ENCODE measurements around the gene MAML3.
A peak's percentile ranks its signal among the peaks of the same experiment; 100 is the strongest.

The MAML3 gene

DNA sequence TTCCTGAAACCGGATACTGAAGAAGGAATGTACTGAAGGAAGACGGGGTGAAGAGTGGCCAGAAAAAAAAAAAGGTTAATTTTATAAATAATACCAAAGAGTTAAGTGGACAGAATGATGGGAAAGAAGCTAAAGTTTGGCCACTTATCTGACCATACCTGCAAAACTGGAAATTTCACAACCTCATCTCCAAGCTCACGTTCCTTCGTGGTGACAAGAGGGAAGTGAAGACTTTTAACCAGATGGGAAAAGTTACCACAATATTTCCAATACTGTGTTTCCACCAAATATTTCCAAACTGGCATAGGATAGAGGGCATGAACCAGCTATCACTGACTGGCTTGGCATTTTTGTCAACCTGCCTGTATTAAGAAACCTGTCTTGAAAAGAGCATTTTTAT lies 56.4 kb downstream of the MAML3 start:
- no peak for DNase-seq

DNA sequence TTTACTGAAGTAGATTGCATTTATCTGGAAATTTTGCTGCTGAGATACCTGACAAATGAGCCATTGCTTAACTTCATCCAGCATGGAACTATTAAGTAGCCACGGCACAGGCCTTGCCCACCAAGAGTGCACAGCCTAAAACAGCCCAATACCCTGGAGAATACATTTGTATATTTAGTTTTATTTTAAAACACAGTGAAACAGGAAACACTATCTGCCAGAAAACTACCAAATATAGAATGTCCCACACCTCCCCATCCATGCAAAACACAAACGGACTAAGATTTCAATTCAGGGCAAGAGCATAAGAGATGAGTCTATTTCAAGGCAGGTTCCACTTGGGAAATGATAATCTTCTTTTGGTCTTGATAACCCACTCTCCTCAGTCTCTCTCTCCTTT lies 57.1 kb downstream of the MAML3 start:
- no peak for DNase-seq

DNA sequence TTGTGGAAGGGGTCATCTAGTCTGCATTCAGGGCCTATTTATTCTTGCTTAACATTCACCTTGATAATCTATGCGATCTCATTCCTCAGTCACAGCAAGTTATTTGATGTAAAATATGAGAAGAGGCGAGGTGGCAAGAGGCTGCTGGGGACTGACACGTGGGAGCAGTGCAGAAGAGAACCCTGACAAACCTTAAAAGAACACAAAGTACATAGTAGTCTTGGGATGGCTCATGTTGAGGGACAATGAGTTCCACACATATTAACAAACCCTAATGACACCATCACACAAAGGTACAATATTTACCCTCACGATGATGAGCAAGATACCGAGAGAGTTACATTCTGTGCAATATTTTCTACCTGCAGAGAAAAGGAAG lies 57.5 kb downstream of the MAML3 start:
- DNase-seq, result no peak

DNA sequence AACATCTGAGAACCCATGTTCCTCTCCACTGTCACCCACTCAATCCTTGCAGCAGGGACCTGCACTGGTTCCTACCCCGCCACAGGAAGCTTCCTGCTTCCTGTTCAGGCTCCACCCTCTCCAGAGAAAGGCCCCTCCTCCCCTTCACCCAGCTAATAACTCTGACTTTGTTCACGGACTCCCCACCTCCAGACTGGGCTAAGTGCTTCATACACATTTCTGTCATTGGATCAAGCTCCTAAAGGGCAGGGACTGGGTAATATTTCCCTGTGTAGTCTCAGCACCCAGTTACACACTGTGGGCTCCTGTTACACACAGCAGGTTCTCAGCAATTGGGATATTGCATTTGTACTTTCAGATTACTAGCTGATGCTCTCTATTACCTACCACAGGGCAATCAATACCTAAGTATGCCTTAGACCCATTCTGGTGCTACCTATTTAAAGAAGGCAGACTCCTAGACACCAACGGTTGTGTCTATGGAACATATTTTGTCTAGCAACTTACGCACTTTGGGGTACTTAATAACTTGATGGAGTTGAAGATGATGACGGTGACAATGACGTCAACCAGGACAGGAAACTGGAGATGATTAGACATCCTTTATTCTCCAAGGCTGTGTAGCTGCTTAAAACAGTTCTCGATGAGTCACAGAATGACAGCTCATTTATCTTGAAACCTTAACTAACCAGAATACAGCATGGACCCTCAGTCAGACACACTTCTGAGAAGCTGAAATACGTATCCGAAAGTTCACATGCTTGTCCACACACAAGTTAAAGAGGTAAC lies 58.1 kb downstream of the MAML3 start:
- DNase-seq, result peak; percentile 32

DNA sequence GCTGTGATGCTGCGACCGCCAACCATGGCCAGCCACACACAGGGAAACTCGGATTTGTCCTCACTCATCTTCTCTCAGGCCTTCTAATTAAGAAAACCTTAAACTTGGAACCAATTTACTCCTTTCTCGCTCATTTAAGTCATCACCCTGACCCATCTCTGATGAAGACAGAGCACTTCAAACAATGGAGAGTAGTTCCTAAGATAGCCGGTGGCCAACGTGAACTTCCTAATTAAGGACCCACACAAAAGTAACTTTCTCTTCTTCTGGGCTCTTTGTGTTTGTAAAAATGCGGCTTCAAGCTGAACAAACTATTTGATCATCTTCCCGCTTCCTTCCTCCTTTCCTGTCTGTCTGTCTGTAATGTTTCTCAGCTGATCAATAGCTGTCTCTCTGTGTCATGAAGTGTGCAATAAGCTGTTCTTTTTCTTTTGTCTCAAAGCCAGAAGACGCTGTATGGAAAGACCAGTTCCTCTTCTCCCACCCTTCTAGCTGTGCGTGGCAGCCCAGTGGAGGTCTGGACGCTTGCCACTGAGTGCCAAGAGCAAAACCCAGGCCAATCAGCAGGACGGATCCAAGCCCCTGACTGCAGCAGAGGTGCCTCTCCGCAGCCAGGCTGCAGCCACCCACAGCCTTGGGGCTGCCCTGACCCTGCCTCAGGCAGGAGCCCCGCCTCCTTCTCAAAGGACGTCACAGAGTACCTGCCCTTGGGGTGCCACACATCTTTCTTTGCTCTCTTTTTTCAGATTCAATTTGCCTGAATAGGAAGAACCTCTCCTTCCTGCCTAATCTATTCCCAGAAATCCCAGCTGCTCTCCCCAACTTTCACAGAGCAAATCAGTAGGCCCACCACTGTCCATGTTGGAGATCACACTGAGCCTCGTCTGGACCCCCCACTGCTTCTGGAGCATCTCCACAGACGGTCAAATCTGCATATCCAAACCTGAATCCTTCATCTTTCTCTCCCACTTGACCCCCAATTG lies 59.3 kb downstream of the MAML3 start:
- DNase-seq, result no peak

DNA sequence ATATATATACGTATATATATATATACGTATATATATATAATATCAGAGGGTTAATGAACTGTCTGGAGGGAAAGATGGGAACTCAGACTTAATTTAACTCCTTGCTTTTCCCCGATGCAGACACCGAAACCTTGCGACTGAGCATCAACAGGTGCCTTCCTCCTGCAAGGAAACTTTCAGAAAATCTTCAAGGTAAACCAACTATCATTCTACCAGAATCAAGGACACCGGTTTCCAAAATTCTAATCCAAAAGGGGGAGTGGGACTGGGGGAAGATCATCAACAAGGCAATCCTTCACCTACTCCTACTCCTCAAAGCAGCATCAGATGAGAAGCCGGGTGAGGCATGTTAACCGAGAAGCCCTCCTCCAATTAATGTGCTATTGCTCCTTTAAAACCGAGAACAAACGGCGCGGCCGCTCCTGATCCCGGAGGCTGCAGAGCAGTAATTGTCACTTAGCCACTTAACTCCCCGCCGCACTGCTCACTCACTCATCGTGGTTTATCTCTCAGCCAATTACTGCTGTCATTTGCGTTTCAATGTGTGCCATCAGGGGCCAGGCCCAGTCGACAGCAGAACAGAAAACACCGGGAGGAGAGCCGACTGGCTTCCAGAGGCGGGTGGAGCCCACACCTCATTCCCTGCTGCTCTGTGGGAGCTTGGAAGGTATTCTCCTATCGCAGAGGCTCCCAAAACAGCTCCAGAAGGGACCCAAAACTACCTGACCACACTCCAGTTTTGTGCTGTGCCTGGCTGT lies 61.7 kb downstream of the MAML3 start:
- DNase-seq, result no peak

DNA sequence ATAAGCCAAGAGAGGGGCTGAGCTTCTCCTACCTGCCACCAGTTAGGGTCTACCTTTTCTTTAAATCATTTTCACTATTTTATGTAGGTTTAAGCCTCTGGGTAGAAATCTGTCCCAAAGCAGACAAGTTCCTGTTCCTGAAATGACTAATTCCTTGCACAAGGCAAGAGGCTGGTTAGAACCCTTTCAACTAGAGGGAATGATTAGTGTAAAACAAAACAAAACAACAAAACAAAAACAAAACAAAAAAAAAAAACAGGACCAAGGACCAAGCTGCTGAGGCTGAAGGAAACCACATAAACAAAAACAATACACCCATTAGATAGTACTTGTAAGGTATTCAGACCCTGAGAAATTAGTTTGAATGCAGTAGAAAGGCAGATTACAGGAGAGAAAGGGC lies 62.7 kb downstream of the MAML3 start:
- no peak for DNase-seq

DNA sequence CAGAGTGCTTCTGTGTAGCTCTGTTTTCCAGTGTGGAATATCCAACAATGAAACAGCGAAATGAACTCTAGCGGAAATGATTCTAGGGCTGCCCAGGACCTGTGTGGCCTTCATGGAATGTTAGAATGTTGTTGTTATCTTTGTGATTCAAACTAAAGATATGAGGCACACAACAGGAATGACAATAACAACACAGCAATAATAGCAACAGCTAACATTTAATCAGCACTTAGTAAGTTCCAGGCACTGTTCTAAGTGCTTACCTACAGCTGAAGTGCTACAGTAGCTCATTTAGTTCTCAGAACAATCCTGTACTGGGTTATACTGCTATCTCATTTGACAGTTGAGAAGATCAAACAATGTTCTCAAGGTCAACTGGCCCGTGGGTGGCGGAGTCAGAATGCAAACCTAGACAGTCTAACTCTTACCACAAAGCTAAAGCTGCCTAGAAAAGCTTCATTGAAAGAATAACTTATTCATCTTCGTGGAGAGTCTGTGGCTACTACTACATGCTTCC lies 63.7 kb downstream of the MAML3 start:
- no peak for DNase-seq

DNA sequence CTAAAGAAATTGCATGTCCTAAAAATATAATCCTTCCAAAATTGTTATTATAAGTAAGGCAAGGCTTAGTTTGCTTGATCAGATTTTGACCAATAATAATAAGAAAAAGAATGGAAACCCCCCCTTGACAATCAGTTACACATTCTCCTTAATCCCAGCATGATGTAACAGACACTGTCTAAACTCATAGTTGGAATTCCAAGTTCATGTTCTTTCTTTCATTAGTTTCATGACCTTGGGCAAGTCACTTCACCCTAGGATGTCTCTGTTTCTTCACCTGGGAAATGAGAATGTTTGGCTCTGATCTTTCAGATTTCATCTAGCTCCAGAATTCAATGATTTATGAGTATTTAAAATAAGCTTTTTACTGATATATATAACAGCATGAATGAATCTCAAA lies 64.8 kb downstream of the MAML3 start:
- no peak for DNase-seq

DNA sequence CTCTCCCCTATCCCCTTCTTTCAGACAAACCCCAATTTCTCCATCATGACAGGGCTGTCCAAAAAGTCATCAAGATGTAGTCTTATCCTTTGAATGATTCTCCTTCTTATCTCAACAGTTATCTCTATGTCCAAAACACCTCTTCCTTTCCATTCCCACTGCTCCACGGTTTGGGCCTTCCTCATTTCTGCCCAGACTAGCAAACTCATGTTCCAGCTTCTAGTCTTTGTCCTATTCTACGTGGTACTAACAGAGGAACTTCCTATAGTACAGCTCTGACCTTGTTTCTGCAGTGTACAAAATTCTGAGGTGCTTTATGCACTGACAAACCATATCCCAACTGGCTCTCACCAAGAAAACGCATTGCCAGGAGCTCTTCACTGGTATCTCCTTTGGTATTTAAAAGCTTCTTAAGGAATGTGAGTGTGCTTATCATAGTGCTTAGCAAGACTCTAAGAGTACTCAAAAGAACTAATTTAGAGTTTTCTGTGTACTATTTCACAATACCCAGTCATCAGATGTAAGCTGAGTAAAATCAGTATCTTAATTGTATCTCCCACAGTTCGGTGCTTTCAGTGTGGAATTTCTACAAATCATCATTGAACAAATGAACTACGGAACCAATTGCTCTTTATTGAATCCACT lies 65.5 kb downstream of the MAML3 start:
- no peak for DNase-seq

DNA sequence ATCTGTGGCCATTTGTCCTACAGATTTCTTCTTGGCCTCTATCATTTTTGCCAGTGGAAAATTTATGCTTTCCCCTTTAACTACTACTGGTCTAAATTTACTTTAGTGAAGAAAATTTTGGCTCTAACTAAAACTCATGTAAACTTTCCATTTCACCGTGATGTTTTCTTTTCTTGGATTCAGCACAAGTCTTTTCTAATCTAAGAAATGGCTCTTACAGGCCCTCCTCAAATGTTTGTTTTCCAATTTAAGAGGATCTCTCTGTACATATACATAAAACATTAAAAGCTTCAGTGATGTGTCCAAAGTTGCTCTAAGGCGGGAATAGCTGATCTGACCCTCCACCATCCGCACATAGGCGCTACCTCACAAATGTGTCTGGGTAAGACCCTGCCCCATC lies 68.1 kb downstream of the MAML3 start:
- DNase-seq, result no peak

DNA sequence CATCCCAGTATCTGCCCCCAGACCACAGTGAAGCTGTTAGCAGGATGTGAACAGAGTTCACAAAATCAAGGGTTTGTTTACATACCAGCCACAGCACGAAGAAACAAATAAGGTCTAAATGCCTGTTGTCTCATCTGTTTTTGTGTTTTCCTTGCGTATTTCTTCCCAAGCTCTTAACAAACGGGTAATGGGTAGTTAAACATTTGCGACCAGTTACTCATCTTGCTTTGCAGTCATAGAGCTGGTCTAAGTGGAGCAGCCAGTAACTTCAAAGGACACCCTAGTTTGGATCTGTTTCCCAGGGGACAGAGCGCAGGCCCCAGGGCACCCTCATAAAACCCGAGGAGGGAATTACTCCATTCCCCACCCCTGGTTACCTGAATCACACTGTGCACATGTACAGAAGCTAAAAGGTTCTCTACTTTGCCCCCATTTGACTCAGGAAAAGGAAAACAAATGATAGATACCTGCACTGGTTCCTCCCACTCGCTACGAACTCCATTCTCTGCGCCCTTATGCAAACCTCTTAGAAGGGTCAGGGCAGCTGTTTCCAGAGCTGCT lies 68.8 kb downstream of the MAML3 start:
- DNase-seq, result no peak

DNA sequence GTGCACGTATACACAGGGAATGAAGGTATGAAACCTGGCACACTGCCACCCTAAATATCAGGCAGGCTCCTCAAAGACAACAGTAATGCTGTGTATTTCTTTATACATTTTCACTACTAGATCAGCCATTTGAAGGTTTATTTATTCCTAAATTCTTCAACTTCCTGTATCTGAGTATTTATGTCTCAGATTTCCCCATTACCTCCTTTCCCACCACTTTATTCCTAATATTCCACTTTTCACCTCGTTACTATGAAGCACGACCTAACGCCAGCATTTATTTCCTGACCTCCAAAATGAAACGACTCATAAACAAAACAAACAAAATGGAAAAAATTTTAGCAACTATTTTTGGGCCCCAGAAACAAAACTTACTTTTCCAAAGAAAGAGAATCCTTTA lies 69.6 kb downstream of the MAML3 start:
- no peak for DNase-seq

DNA sequence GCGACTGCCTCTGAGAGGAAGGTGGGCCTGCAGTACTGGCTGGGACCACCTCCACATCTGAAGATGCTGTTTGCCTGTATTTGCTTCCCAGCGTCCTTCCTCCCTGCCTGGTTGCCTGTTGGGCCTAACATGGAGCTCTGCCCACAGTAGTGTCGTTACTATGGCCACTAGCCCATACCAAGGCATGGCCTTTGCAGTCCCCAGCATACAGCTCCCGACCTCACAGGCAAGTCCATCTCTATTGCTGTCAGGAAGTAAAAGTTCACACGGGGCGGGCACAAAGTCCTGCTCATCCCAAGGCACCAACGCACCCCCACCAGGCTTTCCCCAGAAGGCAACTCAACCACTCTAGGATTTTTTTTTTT lies 71.6 kb downstream of the MAML3 start:
- no peak for DNase-seq

DNA sequence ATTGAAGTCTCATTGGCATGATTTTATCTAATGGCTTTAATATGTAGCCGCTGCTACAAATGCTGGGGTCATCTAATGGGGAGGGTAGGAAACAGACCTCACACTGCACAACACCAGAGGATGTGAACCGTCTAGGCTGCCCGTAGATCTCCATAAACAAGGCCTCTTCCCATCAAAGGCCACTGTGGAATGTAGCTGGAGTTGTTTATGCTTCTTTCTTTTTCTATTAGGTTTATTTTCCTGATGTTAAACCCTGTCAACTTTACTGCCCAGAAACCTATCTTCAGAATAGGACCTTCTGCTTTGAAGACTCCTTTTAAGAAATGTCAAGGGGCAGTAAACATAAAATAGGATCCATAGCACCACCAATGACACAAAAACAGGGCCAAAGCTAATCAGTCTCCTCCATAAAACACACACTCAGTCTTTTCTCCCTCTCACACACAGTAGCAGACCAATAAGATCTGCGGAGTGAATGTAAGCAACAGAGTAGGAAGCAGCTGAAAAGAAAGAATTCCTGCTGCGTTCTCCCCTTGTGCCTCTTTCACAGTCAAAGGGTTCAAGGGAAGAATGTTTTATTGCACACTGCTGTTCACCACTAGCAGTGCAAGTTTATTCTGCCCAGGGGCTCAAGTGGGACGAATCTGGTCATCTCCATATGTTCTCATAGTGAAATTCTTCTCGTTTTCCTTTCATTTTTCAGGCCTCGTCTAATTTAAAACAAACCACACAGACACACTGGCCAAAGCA lies 72.2 kb downstream of the MAML3 start:
- no peak for DNase-seq

DNA sequence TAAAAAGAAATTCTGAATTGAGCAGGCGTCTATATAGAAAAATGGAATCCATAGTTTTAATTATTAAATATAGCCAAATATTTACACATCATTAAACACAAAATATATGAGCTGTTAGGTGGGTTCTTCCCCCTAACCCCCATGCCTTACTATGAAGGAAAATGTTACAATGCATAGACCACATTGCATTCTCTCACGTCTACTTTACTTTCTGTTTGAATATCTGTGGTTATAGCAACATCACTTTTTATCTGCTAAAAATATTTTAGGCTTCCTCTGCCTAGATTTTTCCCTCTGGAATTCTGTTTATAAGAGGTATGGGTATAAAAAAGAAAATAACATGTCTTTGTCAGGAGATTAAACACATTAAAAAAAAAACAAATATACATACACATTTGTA lies 73.1 kb downstream of the MAML3 start:
- DNase-seq, result no peak

DNA sequence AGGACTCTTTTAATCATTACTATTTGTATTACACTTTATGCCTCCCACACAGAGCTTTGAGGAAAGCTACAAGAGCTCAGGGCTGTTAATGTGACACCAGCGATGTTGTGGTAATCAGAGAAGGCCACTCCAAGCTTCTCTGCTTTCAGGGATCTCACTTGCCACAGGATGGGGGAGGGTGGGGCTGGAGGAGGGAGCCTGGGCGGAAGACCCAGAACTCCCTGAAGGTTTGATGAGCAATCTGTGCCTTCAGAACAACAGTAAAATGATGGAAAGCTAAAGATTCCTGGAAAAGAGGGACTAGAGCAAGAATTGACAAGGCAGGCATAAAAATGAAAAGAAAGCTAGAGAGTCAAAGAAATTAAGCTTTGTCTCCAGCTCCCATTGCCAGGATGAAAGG lies 75.6 kb downstream of the MAML3 start:
- DNase-seq, result no peak

DNA sequence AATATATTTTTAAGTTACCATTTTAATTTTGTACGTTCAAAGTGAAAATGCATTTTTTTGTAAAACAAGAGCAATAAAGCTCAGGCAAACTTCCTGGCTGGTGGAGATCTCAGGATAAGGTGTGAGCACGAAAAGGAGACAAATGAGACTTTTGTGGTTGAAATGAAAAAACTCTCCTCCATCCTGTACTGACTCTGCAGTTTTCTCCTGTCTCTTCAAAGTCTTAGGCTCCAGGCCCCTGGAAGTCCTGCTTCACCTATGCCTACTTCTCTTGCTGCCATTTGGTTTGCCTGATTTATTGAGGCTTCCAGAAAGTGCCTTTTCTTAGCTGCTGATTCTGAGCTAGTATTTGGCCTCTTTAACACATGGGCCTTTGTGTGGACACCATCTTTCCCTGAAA lies 77.7 kb downstream of the MAML3 start:
- no peak for DNase-seq

DNA sequence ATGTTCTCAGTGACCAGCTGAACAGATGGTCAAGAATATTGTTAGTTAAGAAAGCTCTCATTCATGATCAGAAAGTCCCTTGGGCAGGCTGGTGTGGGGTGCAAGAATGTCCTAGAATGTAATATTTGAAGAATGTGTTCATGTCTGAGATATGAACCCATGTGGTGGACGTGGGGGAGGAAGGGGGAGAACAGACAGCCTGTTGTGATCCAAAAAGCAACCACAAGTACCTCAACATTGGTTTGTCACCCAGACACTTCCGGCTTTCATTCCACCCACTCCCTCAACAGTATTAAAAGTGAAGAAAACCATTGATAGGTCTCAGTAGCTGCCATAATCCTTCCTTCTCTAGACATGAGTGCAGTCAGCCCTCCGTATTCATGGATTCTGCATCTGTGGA lies 82.2 kb downstream of the MAML3 start:
- no peak for DNase-seq

DNA sequence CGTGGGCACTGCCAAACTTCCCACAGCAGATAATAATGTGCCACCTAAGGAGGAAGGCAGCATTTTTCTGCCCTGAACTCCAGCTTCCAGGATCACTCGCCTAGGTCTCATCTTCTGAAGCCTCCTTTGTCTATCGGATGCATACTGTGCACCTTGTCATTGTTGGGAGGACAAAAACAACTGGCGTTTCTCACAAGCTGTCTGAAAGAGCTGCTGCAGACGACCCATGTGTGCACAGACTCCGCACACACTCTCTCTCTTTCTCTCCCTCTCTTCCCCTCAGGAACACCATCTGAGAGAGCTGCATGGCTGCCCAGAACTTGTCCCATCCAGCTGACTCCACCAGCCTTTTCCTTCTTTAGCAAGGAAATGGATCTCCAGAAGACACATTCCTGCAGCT lies 83.0 kb downstream of the MAML3 start:
- DNase-seq, result no peak

DNA sequence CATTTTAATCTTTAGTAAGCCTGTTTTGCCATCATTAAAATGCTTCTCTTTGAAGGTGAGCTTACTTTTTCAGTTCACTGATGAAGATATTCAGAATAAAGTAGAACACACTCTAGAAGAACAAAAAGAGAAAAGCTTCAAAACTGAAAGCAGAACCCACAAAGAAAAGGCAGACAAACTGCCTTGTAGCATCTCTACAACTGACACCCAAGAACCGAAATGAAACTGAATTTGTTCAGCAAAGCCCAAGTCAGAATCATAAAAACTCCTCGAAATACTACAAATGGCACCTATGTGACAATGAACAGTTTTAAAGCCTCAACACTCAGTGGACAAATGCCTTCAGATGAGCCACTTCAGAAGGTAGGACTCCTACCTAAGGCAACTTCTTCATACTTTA lies 83.6 kb downstream of the MAML3 start:
- DNase-seq, result no peak

DNA sequence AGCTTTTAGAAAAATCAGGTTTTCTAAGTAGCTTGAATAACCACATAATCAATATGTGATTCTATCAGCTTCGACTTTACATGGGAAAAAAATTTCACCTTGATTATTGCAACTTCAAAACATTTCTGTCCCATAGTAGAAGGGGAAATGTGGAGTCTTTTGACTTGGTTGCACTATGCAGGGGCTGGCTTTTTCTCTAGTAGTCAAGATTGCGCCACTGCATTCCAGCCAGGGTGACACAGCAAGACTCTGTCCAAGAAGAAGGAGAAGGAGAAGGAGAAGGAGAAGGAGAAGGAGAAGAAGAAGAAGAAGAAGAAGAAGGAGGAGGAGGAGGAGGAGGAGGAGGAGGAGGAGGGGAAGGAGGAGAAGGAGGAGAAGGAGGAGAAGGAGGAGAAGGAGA lies 84.9 kb downstream of the MAML3 start:
- no peak for DNase-seq
